ENCODE results near the gene MAPRE2.
A peak's percentile ranks its signal among the peaks of the same experiment; 100 is the strongest.

The MAPRE2 gene

DNA sequence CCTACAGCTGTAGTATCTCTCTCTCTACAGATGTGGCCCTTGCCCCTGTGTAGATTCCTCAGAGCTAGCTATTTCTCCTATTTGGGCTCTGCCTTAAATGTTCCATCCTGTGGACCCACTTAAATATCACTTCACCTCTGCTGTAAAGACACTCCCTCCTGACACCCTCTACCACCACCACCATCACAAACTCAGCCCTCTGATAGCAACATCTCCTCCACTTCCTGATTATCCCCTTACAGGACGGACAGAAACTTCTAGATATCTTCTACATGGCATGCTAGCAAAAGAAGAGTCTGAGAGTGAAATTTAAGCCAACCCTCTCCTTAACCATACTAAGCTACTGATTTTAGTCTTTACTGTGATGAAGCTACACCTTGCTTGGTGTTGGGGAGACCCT, 3.2 kb upstream of the MAPRE2 start:
- Histone ChIP-seq H3K9me3 (ENCODE audit: control insufficient read depth, low read length) (no peaks in the 10 kb centered on the region), H3K4me3 (ENCODE audit: low read length) (no peak overlapping the region), H3K27me3 (replicated peaks; ENCODE audit: control insufficient read depth, insufficient read depth, low read length) (no peaks in the 10 kb centered on the region), H3K36me3 (ENCODE audit: control insufficient read depth, insufficient read depth, low read length, severe bottlenecking) (no peaks in the 10 kb centered on the region), H3K9ac (ENCODE audit: low read length) (no peak overlapping the region), H3K4me1 (ENCODE audit: control insufficient read depth, insufficient read depth, low read length) (peaks cover 11% of the 10 kb centered on the region)
- DNase-seq (ENCODE audit: low read depth): no peak

DNA sequence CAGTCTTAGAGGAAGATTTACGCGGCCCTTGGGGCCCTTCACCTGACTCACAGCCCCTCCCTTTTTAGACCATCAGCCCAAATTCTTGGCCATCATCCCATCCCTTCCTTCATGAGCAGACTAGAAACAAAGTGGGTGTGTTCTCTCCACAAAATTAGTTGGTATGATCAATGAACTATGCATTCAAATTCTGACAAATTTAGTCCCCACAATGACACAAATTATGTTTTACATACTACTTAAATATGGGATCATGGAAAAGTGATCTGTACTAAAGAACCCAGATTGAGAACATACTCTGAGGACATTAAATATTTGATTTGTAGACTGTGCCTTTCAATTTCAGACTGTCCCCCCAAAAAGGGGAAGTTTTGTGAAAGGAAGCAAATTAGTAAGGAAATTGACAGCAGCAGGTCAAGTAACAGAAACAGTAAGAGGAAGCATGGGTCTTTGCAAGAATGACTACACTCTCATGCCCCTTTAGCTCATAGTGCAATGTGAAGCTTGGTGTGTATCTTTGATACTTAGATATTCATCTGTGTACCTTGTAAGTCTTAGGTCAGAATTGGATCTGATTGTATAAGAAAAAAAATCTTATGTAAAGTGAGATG, 2.2 kb upstream of the MAPRE2 start:
- no peaks in the 10 kb centered on the region for H3K27me3 ChIP-seq (replicated peaks; ENCODE audit: control insufficient read depth, insufficient read depth, low read length)
- H3K4me1 ChIP-seq (ENCODE audit: control insufficient read depth, insufficient read depth, low read length): peaks cover 13% of the 10 kb centered on the region
- H3K9ac ChIP-seq (ENCODE audit: low read length): no peak overlapping the region
- DNase-seq (ENCODE audit: low read depth): no peak
- H3K9me3 ChIP-seq (ENCODE audit: control insufficient read depth, low read length): no peaks in the 10 kb centered on the region
- H3K4me3 ChIP-seq (ENCODE audit: low read length): no peak overlapping the region
- H3K36me3 ChIP-seq (ENCODE audit: control insufficient read depth, insufficient read depth, low read length, severe bottlenecking): no peaks in the 10 kb centered on the region

DNA sequence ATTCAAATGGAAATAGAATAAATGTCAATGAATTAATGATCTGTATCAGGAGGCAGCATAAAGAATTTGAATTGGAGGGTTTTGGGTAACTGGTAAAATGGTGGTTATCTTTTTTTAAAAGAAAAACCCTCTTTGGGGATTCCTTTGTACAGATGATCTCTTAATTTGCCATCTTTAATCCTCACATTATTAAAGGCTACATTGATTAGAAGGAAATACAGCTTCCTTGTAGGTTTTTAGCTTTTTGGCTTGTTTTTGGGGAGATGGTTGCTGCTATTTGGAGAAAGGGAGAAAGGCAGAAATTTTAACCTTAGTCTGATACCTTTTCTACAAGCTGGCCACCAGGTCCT, 600 bp upstream of the MAPRE2 start:
- Histone ChIP-seq H3K4me3 (ENCODE audit: low read length) (peak overlapping the region; percentile 94), H3K9ac (ENCODE audit: low read length) (peak overlapping the region; percentile 84), H3K36me3 (ENCODE audit: control insufficient read depth, insufficient read depth, low read length, severe bottlenecking) (no peaks in the 10 kb centered on the region), H3K27me3 (replicated peaks; ENCODE audit: control insufficient read depth, insufficient read depth, low read length) (no peaks in the 10 kb centered on the region), H3K9me3 (ENCODE audit: control insufficient read depth, low read length) (no peaks in the 10 kb centered on the region), H3K4me1 (ENCODE audit: control insufficient read depth, insufficient read depth, low read length) (peaks cover 21% of the 10 kb centered on the region)
- DNase-seq (ENCODE audit: low read depth): no peak

DNA sequence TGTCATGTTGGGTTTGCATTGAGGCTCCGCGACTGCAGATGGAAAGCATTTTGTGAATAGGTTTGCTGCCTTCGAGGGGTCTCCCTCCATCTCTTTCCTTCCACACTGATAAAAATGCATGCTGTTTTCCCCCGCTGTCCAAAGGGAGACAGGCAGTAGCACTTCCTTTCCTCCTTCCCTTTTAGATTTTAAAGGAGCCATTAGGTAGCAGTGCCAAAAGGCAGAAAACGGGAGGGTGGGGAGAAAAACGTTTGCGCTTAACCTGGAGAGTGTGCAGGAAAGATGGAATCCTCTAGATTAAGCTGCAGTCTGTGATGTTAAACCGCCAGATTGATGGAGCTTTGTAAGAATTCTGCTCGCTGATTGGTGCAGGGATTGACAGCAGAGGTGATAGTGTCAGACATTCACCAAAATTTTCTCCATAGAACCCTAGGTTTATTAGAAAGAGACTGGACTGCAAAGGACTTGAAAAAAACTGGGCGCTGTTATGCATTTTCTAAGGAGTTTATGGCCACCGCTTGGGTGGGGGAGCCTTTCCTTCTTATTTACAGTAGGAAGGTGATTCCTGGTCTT, 688 bp downstream of the MAPRE2 start:
- H3K9me3 ChIP-seq (ENCODE audit: control insufficient read depth, low read length): no peaks in the 10 kb centered on the region
- peaks cover 27% of the 10 kb centered on the region for H3K4me1 ChIP-seq (ENCODE audit: control insufficient read depth, insufficient read depth, low read length)
- peak; percentile 33 for DNase-seq (ENCODE audit: low read depth)
- no peaks in the 10 kb centered on the region for H3K27me3 ChIP-seq (replicated peaks; ENCODE audit: control insufficient read depth, insufficient read depth, low read length)
- peak overlapping the region; percentile 94 for H3K4me3 ChIP-seq (ENCODE audit: low read length)
- no peaks in the 10 kb centered on the region for H3K36me3 ChIP-seq (ENCODE audit: control insufficient read depth, insufficient read depth, low read length, severe bottlenecking)
- peak overlapping the region; percentile 84 for H3K9ac ChIP-seq (ENCODE audit: low read length)

DNA sequence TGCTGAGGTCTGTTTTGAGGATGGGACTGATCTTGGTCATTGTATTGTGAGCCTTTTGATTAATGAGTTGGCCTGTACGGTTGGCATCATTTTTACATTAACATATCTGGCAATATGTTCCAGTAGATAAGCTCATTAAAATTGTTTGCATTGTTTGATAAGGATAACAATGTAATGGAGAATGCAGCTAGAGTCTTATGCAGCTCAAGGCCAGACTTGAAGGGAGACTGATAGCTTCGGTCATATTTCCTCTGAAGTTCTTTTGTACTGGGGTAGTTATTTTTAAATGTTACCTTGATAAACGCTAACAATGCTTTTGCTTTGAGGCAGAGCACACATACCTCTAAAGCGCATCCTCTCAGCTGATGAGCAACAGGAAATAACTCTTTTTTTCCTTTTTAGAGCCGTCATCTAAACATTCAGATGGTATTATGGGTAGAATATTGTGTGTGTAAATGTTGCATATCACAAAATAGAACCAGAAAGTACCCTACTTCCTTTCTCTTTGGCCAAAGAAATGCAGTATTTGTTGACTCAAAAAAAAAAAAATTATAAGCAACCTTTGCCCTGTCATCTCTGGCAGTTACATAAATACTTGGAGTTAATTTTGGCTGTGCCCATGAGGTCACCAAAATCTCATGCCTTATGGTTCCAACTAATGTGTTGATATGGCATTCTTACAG, 1.3 kb downstream of the MAPRE2 start:
- H3K4me3 ChIP-seq (ENCODE audit: low read length): peak overlapping the region; percentile 94
- H3K9me3 ChIP-seq (ENCODE audit: control insufficient read depth, low read length): no peaks in the 10 kb centered on the region
- H3K9ac ChIP-seq (ENCODE audit: low read length): peak overlapping the region; percentile 84
- no peaks in the 10 kb centered on the region for H3K27me3 ChIP-seq (replicated peaks; ENCODE audit: control insufficient read depth, insufficient read depth, low read length)
- no peaks in the 10 kb centered on the region for H3K36me3 ChIP-seq (ENCODE audit: control insufficient read depth, insufficient read depth, low read length, severe bottlenecking)
- H3K4me1 ChIP-seq (ENCODE audit: control insufficient read depth, insufficient read depth, low read length): peaks cover 27% of the 10 kb centered on the region
- no peak for DNase-seq (ENCODE audit: low read depth)

DNA sequence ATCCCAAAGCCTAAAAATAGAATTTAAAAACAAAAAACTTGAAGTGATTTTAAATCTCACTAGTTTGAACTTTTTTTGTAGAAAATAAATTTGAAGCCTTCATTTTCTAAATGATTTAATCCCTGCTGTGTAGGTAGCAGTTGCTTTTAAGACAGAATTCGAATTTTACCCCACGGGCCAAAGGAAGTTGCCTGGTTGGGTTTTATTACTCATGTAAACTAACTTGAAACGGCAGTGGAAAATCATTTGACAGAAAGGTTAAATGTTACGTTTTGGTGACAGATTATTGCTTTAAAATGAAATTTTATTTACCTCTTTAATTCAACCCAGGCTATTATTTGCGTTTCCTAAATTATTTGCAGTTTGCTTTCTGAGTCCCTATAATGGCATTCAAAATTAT, 2.0 kb downstream of the MAPRE2 start:
- H3K27me3 ChIP-seq (replicated peaks; ENCODE audit: control insufficient read depth, insufficient read depth, low read length): no peaks in the 10 kb centered on the region
- peaks cover 27% of the 10 kb centered on the region for H3K4me1 ChIP-seq (ENCODE audit: control insufficient read depth, insufficient read depth, low read length)
- DNase-seq (ENCODE audit: low read depth): no peak
- H3K4me3 ChIP-seq (ENCODE audit: low read length): peak overlapping the region; percentile 94
- no peaks in the 10 kb centered on the region for H3K36me3 ChIP-seq (ENCODE audit: control insufficient read depth, insufficient read depth, low read length, severe bottlenecking)
- H3K9me3 ChIP-seq (ENCODE audit: control insufficient read depth, low read length): no peaks in the 10 kb centered on the region
- no peak overlapping the region for H3K9ac ChIP-seq (ENCODE audit: low read length)

DNA sequence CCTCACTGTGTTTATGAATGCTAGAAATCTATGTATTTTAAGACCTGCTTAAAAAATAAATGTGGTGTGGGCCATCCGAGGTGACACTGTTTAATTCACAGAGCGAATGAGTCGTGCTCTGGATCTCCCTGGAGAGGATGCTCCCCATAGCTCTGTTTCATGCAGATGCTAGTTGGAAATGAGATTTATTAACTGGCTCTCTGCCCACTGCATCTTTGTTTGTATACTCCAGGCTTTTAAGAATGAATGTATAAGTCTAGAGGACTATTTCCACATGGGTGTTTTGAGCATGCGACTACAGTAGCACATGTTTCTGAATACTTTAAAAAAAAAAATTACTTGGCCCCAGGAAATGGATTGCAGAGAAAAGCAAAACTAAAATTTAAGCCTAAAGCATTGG, 3.9 kb downstream of the MAPRE2 start:
- Histone ChIP-seq H3K27me3 (replicated peaks; ENCODE audit: control insufficient read depth, insufficient read depth, low read length) (no peaks in the 10 kb centered on the region), H3K4me1 (ENCODE audit: control insufficient read depth, insufficient read depth, low read length) (peaks cover 33% of the 10 kb centered on the region), H3K9me3 (ENCODE audit: control insufficient read depth, low read length) (no peaks in the 10 kb centered on the region), H3K4me3 (ENCODE audit: low read length) (peak overlapping the region; percentile 61), H3K9ac (ENCODE audit: low read length) (peak overlapping the region; percentile 24), H3K36me3 (ENCODE audit: control insufficient read depth, insufficient read depth, low read length, severe bottlenecking) (no peaks in the 10 kb centered on the region)
- DNase-seq (ENCODE audit: low read depth): peak; percentile 32

DNA sequence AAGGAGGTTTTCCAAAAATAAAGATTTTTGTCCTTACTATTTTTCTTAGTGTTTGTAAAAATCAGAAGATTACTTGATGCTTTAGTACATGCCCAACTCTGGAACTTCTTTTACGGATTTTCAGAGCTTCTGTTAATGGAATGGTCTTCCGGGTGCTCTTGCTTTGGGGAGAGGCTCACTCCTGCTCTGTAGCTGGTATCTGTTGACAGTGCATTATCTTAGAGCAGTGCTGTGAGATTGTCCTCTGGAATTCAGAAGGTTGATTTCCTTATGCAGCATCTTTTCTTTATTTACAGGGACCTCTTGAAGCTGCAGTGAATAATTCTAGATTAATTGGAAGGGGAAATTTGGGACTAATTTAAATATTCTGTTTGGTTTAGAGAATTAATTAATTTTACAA, 4.6 kb downstream of the MAPRE2 start:
- peak overlapping the region; percentile 61 for H3K4me3 ChIP-seq (ENCODE audit: low read length)
- no peak for DNase-seq (ENCODE audit: low read depth)

DNA sequence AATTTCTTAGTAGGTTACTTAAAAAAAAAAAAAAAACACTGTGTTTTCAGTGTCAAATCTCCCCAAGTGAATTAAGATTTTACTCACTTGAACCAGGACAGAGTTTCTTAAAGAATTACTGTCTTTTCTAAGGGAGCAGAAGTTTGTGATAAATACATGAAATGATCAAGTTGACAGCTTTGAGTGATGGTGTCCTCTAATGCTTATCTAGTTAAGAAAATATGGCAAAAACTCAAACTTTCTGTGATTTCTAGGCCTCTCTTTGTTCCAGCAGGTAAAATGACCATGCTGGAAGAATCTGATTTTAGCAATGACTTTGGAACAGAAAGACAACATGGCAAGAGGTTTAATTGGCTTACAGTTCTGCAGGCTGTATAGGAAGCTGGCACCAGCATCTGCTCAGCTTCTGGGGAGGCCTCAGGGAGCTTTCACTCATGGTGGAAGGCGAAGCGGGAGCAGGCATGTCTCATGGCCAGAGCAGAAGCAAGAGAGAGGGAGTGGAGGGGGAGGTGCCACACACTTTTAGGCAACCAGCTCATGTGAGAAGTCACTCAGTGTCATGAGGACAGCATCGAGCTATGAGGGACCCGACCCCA, 6.6 kb downstream of the MAPRE2 start:
- H3K36me3 ChIP-seq (ENCODE audit: control insufficient read depth, insufficient read depth, low read length, severe bottlenecking): no peaks in the 10 kb centered on the region
- no peaks in the 10 kb centered on the region for H3K27me3 ChIP-seq (replicated peaks; ENCODE audit: control insufficient read depth, insufficient read depth, low read length)
- H3K4me3 ChIP-seq (ENCODE audit: low read length): no peak overlapping the region
- H3K9ac ChIP-seq (ENCODE audit: low read length): no peak overlapping the region
- H3K9me3 ChIP-seq (ENCODE audit: control insufficient read depth, low read length): no peaks in the 10 kb centered on the region
- DNase-seq (ENCODE audit: low read depth): no peak
- peaks cover 35% of the 10 kb centered on the region for H3K4me1 ChIP-seq (ENCODE audit: control insufficient read depth, insufficient read depth, low read length)

More for the DNA sequence above, 4.6 kb downstream of the MAPRE2 start:
- no peaks in the 10 kb centered on the region for H3K36me3 ChIP-seq (ENCODE audit: control insufficient read depth, insufficient read depth, low read length, severe bottlenecking)
- no peaks in the 10 kb centered on the region for H3K27me3 ChIP-seq (replicated peaks; ENCODE audit: control insufficient read depth, insufficient read depth, low read length)
- no peaks in the 10 kb centered on the region for H3K9me3 ChIP-seq (ENCODE audit: control insufficient read depth, low read length)
- peaks cover 39% of the 10 kb centered on the region for H3K4me1 ChIP-seq (ENCODE audit: control insufficient read depth, insufficient read depth, low read length)
- H3K9ac ChIP-seq (ENCODE audit: low read length): peak overlapping the region; percentile 24

DNA sequence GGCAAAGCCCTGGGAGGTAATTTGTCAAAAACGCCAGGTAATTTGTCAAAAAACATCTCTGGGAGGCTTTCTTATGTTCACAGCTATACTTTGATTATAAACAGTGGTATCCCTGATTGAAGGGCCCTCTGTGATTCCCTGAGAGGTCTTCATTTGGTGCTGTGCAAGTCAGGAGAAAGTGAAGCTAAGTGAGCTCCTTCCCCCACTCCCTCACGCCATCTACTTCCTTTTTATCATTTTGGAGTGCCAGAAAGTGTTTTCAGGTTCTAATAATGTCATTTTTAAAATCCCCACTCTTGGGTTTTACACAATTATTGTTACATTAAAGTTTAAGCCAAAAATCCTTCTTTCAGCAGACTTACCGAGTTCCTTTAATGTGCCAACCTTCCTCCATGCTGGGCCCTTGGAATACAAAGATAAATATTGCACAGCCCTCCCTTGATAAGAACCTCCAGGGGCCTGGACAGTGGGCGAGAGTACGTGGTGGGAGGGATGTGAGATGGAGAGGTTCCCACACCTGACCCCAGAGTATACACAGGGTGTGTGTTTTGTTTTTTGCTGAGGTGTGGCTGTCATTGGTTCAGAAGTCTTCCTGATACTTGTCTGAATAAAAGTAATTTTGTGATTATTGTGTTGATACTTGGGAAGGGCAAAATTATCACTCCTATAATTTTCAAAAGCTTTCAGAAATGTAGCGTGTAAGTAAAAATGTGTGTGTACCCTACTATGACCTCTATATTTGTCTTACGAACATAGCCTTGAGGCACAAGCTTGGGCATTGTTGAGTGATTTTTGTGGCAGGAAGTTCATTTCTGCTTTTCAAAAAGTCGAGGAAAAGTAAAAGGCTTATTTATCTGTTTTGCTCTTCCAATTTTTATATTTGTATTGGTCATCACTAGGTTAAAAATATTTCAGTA, 8.2 kb downstream of the MAPRE2 start:
- H3K27me3 ChIP-seq (replicated peaks; ENCODE audit: control insufficient read depth, insufficient read depth, low read length): no peaks in the 10 kb centered on the region
- no peaks in the 10 kb centered on the region for H3K36me3 ChIP-seq (ENCODE audit: control insufficient read depth, insufficient read depth, low read length, severe bottlenecking)
- DNase-seq (ENCODE audit: low read depth): no peak
- H3K9me3 ChIP-seq (ENCODE audit: control insufficient read depth, low read length): no peaks in the 10 kb centered on the region
- H3K4me1 ChIP-seq (ENCODE audit: control insufficient read depth, insufficient read depth, low read length): peaks cover 30% of the 10 kb centered on the region
- no peak overlapping the region for H3K4me3 ChIP-seq (ENCODE audit: low read length)
- H3K9ac ChIP-seq (ENCODE audit: low read length): no peak overlapping the region
